GM12872 (cell line): ENCODE data around the gene ZFR2.

Experiments
- TF ChIP-seq, protein P1 (sequence below): IDR thresholded peaks from 3 replicates; pipeline ENCODE4 v1.5.1; 2011; ENCODE audit warnings: low read depth, mild to moderate bottlenecking, low read length, moderate library complexity; ENCODE audit not compliant: insufficient read depth

Gene ZFR2

DNA sequence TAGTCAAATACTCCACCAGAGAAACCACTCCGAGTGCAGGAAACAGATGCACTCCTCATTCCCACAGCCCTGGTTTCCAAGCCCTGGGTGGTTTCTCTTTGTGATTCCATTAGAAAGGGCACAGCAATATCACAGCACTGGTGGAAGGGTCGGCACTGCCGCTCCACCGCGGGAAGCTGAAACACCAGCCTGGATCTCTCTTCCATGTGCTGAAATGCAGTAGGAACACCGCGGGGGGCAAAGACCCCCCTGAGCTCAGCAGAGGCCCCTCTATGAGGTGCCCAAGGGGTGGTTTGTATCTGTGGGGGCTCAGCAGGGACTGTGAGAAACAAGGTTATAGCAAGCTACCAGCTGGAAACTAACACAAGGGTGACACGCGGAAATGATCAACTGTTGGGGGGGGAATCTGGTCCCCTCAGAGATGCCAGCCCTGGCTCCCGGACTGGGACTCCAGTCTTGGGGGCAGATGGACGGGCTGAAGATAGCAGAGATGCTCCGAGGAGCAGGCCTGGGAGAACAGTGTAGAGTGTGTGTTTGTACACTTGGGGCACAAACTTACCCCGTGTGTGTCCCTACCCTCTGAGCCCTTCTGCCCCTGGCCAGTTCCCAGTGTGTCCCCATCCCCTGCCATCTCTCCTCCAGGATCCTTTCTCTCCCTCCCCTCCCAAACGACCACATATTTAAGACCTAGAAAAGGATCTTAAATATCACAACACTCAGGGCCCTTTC lies 1.8 kb downstream of the ZFR2 start:
- TF ChIP-seq, protein P1, sequence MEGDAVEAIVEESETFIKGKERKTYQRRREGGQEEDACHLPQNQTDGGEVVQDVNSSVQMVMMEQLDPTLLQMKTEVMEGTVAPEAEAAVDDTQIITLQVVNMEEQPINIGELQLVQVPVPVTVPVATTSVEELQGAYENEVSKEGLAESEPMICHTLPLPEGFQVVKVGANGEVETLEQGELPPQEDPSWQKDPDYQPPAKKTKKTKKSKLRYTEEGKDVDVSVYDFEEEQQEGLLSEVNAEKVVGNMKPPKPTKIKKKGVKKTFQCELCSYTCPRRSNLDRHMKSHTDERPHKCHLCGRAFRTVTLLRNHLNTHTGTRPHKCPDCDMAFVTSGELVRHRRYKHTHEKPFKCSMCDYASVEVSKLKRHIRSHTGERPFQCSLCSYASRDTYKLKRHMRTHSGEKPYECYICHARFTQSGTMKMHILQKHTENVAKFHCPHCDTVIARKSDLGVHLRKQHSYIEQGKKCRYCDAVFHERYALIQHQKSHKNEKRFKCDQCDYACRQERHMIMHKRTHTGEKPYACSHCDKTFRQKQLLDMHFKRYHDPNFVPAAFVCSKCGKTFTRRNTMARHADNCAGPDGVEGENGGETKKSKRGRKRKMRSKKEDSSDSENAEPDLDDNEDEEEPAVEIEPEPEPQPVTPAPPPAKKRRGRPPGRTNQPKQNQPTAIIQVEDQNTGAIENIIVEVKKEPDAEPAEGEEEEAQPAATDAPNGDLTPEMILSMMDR = no peak

DNA sequence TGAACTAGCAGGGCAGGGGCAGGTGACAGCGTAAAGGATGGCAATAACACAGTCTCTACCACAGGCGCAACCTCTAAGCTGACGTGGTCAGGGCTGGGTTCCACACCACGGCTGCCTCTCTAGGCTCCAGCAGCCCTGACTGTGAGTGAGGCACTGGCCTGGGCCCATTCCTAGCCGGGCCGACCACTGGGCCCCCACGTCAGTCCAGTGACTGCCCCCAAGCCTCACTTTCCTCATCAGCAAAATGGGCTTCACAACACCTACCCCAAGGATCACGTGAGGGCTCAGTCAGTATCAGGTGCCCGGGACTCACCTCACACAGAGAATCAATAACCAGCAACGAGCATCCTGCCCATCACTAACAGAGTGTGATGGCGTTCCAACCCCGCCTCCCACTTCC lies 5.2 kb downstream of the ZFR2 start:
- TF ChIP-seq, protein P1 = no peak

DNA sequence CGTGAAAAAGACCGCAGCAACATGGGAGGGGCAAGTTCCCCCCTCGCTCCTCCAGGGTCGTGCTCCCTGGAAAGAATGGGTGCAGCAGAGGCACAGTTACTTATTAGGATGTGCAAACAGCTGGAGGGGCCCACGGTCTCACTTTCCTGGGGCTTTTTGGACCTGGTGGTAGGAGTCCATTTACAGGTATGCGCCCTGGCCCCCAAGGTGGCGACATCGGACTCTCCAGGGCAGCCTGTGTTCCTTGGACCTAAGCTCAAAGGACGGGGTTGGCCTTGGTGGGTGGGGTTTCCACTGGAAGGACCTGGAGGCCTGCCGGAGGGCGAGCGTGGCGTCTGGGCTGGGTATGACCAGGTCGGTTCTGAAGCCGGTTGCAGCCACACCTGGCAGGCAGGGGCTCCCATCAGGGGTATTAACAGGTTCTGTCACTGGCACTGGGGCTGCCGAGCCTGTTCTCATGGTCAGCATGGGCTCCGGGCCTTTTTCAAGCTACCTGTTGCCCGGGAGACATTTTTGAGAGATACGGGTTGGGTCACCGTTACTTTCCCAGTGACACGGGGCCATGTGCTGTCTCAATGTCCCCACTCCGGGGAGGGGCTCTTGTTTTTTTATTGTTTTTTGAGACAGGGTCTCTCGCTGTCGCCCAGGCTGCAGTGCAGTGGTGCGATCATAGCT lies 5.9 kb downstream of the ZFR2 start:
- TF ChIP-seq, protein P1 = no peak

DNA sequence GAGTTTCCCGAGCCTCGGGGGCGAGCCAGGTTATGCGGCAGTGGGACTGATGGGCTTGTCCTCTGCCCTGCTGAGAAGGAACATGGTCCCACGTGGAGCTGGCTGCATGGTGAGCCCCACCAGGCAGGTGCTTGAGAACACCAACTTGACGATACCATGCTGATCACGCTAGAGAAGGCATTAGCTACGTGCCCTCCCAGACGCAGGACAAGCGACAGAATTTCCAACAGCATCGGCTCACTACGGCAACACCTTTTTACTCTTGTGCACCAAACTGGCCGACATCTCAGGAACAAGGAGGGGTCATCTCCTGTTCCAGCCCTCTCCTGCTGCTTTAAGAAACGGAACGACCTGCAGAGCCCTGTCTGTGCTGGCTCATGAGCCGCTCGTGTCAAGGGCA lies 8.3 kb downstream of the ZFR2 start:
- TF ChIP-seq, protein P1 = no peak

DNA sequence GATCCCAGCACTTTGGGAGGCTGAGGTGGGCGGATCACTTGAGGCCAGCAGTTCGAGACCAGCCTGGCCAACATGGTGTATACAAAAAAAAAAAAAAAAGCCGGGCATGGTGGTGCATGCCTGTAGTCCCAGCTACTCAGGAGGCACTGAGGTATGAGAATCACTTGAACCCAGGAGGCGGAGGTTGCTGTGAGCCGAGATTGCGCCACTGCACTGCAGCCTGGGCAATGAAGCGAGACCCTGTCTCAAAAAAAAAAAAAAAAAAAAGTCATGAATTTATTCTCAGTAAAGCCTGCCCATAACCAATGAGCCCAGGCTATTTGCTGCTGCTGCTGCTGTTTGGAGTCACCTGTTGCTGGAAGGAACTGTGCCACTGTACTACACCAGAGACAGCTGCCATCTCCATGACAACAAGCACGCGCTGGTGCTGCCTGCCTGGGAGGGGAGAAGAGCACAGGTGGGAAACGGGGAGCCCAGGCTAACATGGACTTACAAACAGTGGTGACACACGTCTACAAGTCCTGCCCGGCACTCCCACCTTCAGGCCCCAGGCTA lies 11.3 kb downstream of the ZFR2 start:
- TF ChIP-seq, protein P1 = no peak

DNA sequence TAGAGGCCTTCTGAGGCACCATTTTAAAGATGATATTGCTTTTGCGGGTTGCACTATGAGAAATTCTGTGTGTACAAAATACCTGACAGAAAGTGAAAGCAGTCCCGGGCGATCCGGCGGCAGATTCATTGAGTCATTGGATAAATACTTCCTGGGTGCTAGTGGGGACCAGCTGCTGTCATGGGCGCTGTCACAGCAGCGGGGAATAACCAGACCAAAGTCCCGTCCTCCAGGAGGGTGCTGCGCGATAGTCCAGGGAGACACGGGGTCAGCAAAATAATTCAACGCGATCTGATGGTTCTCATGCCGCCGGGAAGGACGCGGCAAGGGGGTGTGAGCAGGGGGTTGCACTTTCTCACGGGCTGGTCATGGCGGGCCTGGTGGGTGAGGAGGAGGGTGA lies 13.5 kb downstream of the ZFR2 start:
- TF ChIP-seq, protein P1 = no peak

DNA sequence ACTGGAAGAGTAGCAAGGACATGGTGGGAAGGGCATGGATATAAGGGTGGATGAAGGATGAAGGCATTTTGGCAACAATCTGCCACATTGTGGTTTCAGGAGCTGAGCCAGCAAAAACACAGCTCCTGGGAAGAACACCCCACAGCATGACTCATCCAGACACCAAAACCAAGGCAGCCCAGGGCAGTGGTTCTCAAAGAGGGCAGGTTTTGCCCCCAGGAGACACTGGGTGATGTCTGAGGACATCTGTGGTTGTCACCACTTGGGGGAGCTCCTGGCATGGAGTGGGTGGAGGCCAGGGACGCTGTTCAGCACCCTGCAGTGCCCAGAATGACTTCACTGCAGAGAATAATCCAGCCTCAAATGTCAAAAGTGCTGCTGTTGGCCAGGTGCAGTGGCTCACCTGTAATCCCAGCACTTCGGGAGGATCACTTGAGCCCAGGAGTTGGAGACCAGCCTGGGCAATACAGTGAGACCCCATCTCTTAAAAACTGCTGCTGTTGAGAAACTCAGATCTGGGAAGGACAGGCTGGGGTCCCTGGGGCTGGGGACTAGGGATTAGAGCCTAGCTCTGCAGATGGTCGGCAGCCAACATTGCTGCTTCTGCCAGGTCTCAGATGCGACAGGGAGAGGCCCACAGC lies 16.1 kb downstream of the ZFR2 start:
- TF ChIP-seq, protein P1 = peak; percentile 45
